Measurements from ENCODE around the gene CNTNAP3. TPM values are rescaled to one million over a fixed set of nuclear protein-coding genes. Genes with fewer than 3 reads are reported as not detected.
"Not testable (repeated sequence)": the region's sequence is repeated elsewhere in the genome, so short reads cannot be mapped to it uniquely, and the experiment has no call there.

The CNTNAP3 gene
- total and polyA plus RNA-seq, 3 experiments from 2014 or later = not detected

DNA sequence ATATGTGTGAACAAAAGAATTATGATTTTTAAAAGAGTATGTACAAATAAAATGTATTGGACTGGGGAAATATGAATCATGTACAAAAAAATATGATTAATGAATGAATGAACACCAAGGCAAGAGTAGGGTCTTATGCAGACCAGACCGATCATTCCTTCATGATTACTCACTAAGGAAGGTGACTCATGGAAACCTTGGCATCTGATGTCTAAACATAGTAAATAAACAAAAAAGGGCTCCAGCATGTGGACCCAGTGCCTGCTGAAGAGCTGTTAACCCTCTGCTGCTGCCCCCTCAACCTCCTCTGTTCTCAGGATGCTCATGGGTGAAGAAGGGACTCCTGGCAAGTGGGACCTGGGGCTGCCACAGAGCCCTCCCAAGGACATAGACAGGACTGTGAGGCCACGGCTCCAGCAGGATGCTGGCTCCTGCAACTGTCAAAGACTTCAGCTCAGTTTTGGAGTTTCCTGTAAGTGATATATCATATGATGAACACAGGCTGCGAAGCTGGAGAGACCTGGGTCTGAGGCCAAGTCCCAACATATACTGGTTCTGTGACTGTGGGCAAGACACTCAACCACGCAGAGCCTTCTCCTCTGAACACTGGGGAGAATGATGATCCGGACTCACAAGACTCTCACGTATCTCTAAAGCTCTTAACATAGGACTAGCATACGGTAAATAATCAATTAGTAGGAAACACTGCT, 89.8 kb downstream of the CNTNAP3 start:
- H3K36me3 Mint-ChIP-seq; H3K27ac Mint-ChIP-seq; H3K4me1 Mint-ChIP-seq; H3K27me3 ChIP-seq (ENCODE audit: insufficient read depth, low read length, poor library complexity, severe bottlenecking); H3K4me1 ChIP-seq (ENCODE audit: insufficient read depth, low read length); H3K4me3 Mint-ChIP-seq; H3K4me3 ChIP-seq (ENCODE audit: low read length); POLR2A ChIA-PET; H3K9me3 Mint-ChIP-seq; H3K27ac ChIP-seq (ENCODE audit: low read depth, low read length); H3K27me3 Mint-ChIP-seq; H3K9me3 ChIP-seq (ENCODE audit: low read length); DNase-seq; H3K36me3 ChIP-seq (ENCODE audit: insufficient read depth, low read length); CTCF ChIA-PET: not testable (repeated sequence)

DNA sequence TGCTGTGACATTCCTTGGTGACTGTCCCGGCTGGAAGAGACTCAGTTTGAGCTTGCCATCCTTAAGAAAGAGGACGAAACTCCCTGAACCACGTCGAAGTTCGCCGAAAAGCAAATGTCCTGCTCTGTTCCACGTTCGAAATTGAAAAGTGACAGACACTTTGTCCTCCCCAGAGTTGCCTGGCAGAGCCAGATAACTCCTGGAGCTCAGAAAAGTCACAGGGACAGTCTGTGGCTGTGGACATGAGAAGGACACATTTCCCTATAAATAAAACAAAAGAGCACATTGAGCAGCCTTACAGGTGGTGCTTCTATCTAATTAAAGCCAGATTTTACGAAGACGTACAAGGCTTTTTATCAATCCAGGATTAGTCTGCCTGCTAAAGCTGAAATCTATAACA, 116.6 kb downstream of the CNTNAP3 start:
- H3K4me1 ChIP-seq (ENCODE audit: insufficient read depth, low read length); H3K36me3 Mint-ChIP-seq; H3K4me3 Mint-ChIP-seq; POLR2A ChIA-PET; H3K36me3 ChIP-seq (ENCODE audit: insufficient read depth, low read length); DNase-seq; H3K27ac Mint-ChIP-seq; H3K9me3 ChIP-seq (ENCODE audit: low read length); H3K9me3 Mint-ChIP-seq; H3K27me3 ChIP-seq (ENCODE audit: insufficient read depth, low read length, poor library complexity, severe bottlenecking); H3K4me1 Mint-ChIP-seq; H3K27me3 Mint-ChIP-seq; H3K4me3 ChIP-seq (ENCODE audit: low read length); H3K27ac ChIP-seq (ENCODE audit: low read depth, low read length); CTCF ChIA-PET: not testable (repeated sequence)

DNA sequence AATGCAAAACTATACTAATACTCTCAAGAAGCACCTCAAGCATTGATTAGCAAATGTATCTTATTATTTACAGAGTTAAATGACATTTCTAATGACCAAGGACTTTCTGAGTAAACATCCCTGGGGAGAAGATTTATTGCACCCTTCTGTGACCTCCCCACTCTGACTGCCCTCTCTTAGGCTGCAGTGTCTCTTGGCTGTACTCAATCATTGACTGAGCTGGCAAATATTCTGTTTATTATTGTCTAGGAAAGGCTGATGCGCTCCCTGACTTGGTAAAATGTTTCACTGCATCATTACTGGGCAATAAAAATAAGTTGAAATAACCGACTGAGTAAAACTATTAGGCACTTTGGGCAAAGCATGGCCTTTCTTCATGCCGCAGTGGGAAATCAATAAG, 130.3 kb downstream of the CNTNAP3 start:
- CTCF ChIA-PET; DNase-seq; H3K9me3 ChIP-seq (ENCODE audit: low read length); H3K4me3 ChIP-seq (ENCODE audit: low read length); H3K27ac Mint-ChIP-seq; H3K4me3 Mint-ChIP-seq; H3K27me3 Mint-ChIP-seq; H3K36me3 Mint-ChIP-seq; H3K27ac ChIP-seq (ENCODE audit: low read depth, low read length); H3K9me3 Mint-ChIP-seq; H3K4me1 Mint-ChIP-seq; H3K4me1 ChIP-seq (ENCODE audit: insufficient read depth, low read length); H3K27me3 ChIP-seq (ENCODE audit: insufficient read depth, low read length, poor library complexity, severe bottlenecking); H3K36me3 ChIP-seq (ENCODE audit: insufficient read depth, low read length); POLR2A ChIA-PET: not testable (repeated sequence)

DNA sequence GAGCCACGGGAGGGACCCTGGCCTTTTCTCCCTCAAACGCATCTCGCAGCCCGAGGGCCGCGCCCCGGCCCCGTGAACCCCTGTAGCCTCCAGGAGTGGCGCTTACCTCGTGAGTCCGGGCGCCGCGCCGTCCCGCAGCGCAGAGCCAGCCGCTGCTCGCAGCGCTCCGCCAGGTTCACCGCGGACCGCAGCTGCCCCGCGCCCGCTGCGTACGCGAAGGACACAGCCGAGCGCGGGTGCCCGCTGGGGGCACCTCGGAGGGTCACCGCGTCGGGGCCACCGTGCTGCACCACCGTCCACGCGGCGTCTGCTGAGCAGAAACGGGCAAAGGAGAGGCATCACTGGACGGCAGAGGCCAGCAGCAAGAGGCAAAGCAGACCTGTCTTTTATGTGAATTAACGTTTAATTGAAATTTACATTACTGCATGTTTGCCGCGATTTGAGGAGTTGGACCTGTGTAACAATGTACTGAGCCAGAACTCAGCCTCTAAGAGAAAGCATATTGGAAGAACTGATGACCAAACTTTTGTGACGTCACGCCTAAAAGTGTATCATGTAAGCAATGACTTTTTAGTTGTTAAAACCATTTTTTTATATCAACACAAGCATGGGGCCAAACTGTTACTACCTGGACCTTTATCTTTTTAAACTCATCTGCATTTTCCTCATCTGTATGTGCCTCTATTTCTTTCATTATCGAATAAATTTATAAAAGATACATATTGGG, 155.0 kb downstream of the CNTNAP3 start:
- CTCF ChIA-PET; H3K4me1 Mint-ChIP-seq; H3K27ac ChIP-seq (ENCODE audit: low read depth, low read length); H3K36me3 Mint-ChIP-seq; H3K36me3 ChIP-seq (ENCODE audit: insufficient read depth, low read length); H3K4me3 Mint-ChIP-seq; H3K27me3 Mint-ChIP-seq; H3K27me3 ChIP-seq (ENCODE audit: insufficient read depth, low read length, poor library complexity, severe bottlenecking); H3K9me3 ChIP-seq (ENCODE audit: low read length); H3K27ac Mint-ChIP-seq; POLR2A ChIA-PET; H3K9me3 Mint-ChIP-seq; DNase-seq; H3K4me1 ChIP-seq (ENCODE audit: insufficient read depth, low read length); H3K4me3 ChIP-seq (ENCODE audit: low read length): not testable (repeated sequence)

DNA sequence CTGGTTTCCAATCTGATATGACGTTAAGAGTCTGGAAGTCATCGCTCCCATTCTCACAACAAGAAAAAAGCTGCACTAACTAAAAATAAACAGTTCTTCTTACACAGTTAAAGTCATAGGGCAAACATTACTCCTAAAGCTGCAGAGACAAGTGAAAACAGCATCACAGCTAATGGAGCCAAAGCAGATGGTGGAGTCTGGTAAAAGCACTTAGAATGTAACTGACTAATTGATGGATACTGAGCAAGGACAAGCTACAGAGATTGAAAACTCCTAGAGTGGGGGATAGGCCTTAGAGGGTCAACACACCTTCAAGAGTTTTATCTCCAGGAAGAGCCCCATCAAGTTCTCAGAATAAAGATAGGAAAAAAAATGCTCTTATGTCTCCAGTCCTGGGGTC, 166.6 kb downstream of the CNTNAP3 start:
- H3K27ac Mint-ChIP-seq, H3K36me3 Mint-ChIP-seq, POLR2A ChIA-PET: not testable (repeated sequence)

DNA sequence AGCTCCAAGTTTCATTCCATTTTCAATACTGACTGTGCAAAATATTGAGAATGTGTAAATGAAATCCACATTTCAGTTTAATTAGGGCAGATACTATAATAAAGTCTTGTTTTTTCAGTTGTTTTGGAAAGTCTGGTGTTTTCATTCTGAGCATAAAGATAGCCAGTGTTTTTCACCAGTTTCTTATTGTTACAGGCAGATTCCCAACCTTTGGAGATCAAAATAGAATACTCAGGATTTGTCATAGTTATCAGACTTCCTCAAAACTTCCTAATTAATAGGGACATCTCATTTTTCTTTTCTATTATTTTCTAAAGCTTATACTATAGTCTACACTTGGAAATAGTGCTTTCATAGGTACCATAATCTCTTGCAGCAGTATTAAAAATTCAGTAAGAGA, 176.2 kb downstream of the CNTNAP3 start:
- H3K9me3 Mint-ChIP-seq; H3K4me1 ChIP-seq (ENCODE audit: insufficient read depth, low read length); H3K27ac Mint-ChIP-seq; H3K4me3 Mint-ChIP-seq; H3K9me3 ChIP-seq (ENCODE audit: low read length); H3K36me3 ChIP-seq (ENCODE audit: insufficient read depth, low read length); H3K4me3 ChIP-seq (ENCODE audit: low read length); CTCF ChIA-PET; H3K27me3 Mint-ChIP-seq; H3K27me3 ChIP-seq (ENCODE audit: insufficient read depth, low read length, poor library complexity, severe bottlenecking); H3K4me1 Mint-ChIP-seq; H3K36me3 Mint-ChIP-seq; DNase-seq; POLR2A ChIA-PET; H3K27ac ChIP-seq (ENCODE audit: low read depth, low read length): not testable (repeated sequence)

More for the DNA sequence above, 166.6 kb downstream of the CNTNAP3 start:
- H3K4me3 Mint-ChIP-seq; CTCF ChIA-PET; H3K9me3 ChIP-seq (ENCODE audit: low read length); DNase-seq; H3K27ac ChIP-seq (ENCODE audit: low read depth, low read length); H3K9me3 Mint-ChIP-seq; H3K4me1 Mint-ChIP-seq; H3K4me3 ChIP-seq (ENCODE audit: low read length); H3K27me3 Mint-ChIP-seq; H3K27me3 ChIP-seq (ENCODE audit: insufficient read depth, low read length, poor library complexity, severe bottlenecking); H3K36me3 ChIP-seq (ENCODE audit: insufficient read depth, low read length); H3K4me1 ChIP-seq (ENCODE audit: insufficient read depth, low read length): not testable (repeated sequence)

DNA sequence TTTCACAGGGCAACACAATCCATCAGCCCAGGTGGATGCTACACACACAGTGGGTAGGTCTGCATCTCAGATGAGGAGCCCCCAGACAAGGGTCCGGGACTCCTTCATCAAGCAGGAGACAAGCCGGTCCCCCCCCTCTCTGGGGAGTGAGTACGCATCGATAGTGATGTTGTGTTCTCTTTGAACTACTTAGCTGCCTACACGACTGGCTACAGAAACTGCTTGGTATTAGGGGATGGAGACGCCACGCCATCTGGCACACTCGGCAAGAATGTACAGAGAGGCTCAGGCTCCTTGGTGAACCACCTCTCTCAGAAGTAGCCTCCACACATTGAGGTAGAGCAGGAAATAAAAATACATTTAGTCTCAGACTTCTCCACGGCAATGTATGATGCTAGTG, 179.8 kb downstream of the CNTNAP3 start:
- ChIA-PET CTCF (no interaction called here), POLR2A (no interaction called here)
- Histone ChIP-seq H3K4me3 (ENCODE audit: low read length) (no peak overlapping the region), H3K4me1 (ENCODE audit: insufficient read depth, low read length) (no peaks in the 10 kb centered on the region), H3K9me3 (ENCODE audit: low read length) (no peaks in the 10 kb centered on the region), H3K27ac (ENCODE audit: low read depth, low read length) (no peak overlapping the region), H3K27me3 (ENCODE audit: insufficient read depth, low read length, poor library complexity, severe bottlenecking) (no peaks in the 10 kb centered on the region), H3K36me3 (ENCODE audit: insufficient read depth, low read length) (no peaks in the 10 kb centered on the region)
- H3K4me1 Mint-ChIP-seq = no peaks in the 10 kb centered on the region
- peaks cover 0 to 3% (median 0%) of the 10 kb centered on the region in 5 donors for H3K9me3 Mint-ChIP-seq
- H3K4me3 Mint-ChIP-seq = no peak overlapping the region
- no peak for DNase-seq
- H3K27ac Mint-ChIP-seq = no peak overlapping the region
- H3K27me3 Mint-ChIP-seq = no peaks in the 10 kb centered on the region
- H3K36me3 Mint-ChIP-seq = no peaks in the 10 kb centered on the region

DNA sequence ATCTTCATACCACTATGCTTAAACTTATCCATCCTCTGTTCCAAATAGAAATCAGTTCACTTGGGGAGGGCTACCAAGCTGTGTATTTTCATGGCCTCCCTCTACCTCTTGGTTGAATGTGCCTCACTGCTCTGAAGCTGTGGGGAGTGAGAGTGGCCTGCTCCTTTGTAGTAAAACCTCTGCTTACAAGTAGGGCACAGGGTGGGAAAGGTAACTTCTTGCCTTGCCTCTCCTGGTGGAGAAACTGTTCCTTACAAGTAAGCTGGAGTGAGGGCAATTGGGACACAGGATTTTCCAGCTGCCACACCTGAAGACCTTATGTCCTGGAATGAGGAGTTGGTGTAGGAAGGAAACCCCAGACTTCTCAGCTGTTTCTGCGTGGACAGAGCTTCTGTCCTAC, 190.8 kb downstream of the CNTNAP3 start:
- H3K27me3 ChIP-seq (ENCODE audit: insufficient read depth, low read length, poor library complexity, severe bottlenecking); H3K4me3 ChIP-seq (ENCODE audit: low read length); CTCF ChIA-PET; H3K4me1 Mint-ChIP-seq; H3K36me3 Mint-ChIP-seq; H3K27me3 Mint-ChIP-seq; H3K27ac Mint-ChIP-seq; H3K27ac ChIP-seq (ENCODE audit: low read depth, low read length); H3K9me3 ChIP-seq (ENCODE audit: low read length); DNase-seq; H3K4me1 ChIP-seq (ENCODE audit: insufficient read depth, low read length); H3K4me3 Mint-ChIP-seq; H3K9me3 Mint-ChIP-seq; H3K36me3 ChIP-seq (ENCODE audit: insufficient read depth, low read length); POLR2A ChIA-PET: not testable (repeated sequence)

DNA sequence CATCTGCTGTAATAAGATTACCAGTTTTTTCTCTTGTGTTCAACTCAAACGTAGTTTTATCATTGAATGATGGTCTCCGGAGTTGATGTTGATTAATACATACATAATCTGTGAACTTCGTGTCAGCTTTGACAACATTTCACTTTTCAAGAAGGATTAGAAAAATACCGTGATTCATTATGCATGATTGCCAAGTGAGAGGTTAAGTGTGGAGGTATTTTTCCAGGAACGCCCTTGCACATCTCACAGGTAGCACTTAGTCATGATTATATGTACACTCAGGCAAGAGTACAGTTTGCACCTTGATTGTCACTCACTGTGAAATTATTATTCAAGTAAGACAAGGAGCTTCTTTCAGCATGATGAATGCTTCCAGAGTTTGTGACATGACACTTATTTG, 202.7 kb downstream of the CNTNAP3 start:
- H3K9me3 Mint-ChIP-seq; H3K27me3 Mint-ChIP-seq; DNase-seq; POLR2A ChIA-PET; H3K9me3 ChIP-seq (ENCODE audit: low read length); H3K4me3 ChIP-seq (ENCODE audit: low read length); H3K36me3 Mint-ChIP-seq; H3K27me3 ChIP-seq (ENCODE audit: insufficient read depth, low read length, poor library complexity, severe bottlenecking); H3K4me1 Mint-ChIP-seq; H3K4me3 Mint-ChIP-seq; H3K27ac ChIP-seq (ENCODE audit: low read depth, low read length); H3K36me3 ChIP-seq (ENCODE audit: insufficient read depth, low read length); H3K27ac Mint-ChIP-seq; CTCF ChIA-PET; H3K4me1 ChIP-seq (ENCODE audit: insufficient read depth, low read length): not testable (repeated sequence)

Data from CD8-positive, alpha-beta memory T cell (primary cell).